HepG2 (cell line): ENCODE measurements around the gene CTRB2. TPM values are rescaled to one million over a fixed set of nuclear protein-coding genes. Genes with fewer than 3 reads are reported as not detected.

Experiments
- ATAC-seq: fragments of 200-7000 bp; cut with Tn5 transposase; 3 replicates; pipeline ENCODE4 v1.9.1; 2020; ENCODE audit warnings: mild to moderate bottlenecking, moderate library complexity
- BruUV-seq: library from RNA; stranded (reverse); fragments of 400-500 nt; replicated peaks from 2 replicates; lab custom pipeline; 2021; lab: Mats Ljungman, UMichigan
- CTCF ChIA-PET: fragments of 300-600 bp; formaldehyde crosslinking; extraction: SDS; loops from one replicate; lab custom pipeline; 2021; ENCODE audit warnings: low total read pairs, inconsistent platforms, low intra/inter-chr PET ratio; lab: Yijun Ruan, JAX
- POLR2A ChIA-PET: fragments of 350-600 bp; sonication (Branson Sonifier 250); formaldehyde crosslinking; loops from one replicate; lab custom pipeline; 2020; ENCODE audit warnings: antibody characterized with exemption, inconsistent platforms; lab: Yijun Ruan, JAX
- DNase-seq: peaks from one replicate; pipeline ENCODE4 v3.0.0-alpha.2; 2015; ENCODE audit warnings: low spot score
- FAIRE-seq: peaks from 3 replicates; lab custom pipeline; 2011; peaks lifted over from hg19 to GRCh38; lab: Jason Lieb, UNC
- H2AFZ ChIP-seq: one replicate; pipeline ENCODE4 v1.6.1; 2011; ENCODE audit warnings: low read length, inconsistent platforms
- H3K27ac ChIP-seq: fragments of 300-600 bp; 3 replicates; pipeline ENCODE4 v1.8.0; 2011; ENCODE audit warnings: mixed run types, mild to moderate bottlenecking, mixed read lengths, low read length, inconsistent platforms; ENCODE audit not compliant: insufficient read depth; ENCODE audit errors: extremely low read length
- H3K27me3 ChIP-seq, 2 experiments: fragments of 200-600 bp in 1 of 2; 2 replicates in 1 of 2; 3 replicates in 1 of 2; pipeline versions ENCODE4 v1.6.0 to v1.8.0; 2011; ENCODE audit warnings: low read length in 2 of 2, mild to moderate bottlenecking in 2 of 2, moderate library complexity in 2 of 2, inconsistent platforms in 1 of 2; ENCODE audit not compliant: insufficient read depth in 2 of 2, control insufficient read depth in 1 of 2
- H3K36me3 ChIP-seq, 2 experiments: fragments of 200-600 bp in 1 of 2; replicated peaks in 1 of 2; 2 replicates in 1 of 2; 3 replicates in 1 of 2; pipeline versions ENCODE4 v1.5.1 to v1.8.0; 2011; ENCODE audit warnings: low read length in 2 of 2, inconsistent platforms in 1 of 2; ENCODE audit not compliant: insufficient read depth in 2 of 2, control insufficient read depth in 1 of 2
- H3K4me1 ChIP-seq: 2 replicates; pipeline ENCODE4 v1.5.1; 2012; ENCODE audit warnings: low read length, inconsistent platforms; ENCODE audit not compliant: insufficient read depth
- H3K4me2 ChIP-seq: 2 replicates; pipeline ENCODE4 v1.6.0; 2011; ENCODE audit warnings: low read depth, low read length, inconsistent platforms
- H3K4me3 ChIP-seq, 3 experiments: fragments of 200-600 bp in 1 of 3; sonication (generic), shearing (Covaris generic) in 1 of 3; replicated peaks in 1 of 3; 2 replicates each; pipeline ENCODE4 v1.5.1; 2011 to 2016; ENCODE audit warnings: low read length in 3 of 3, inconsistent platforms in 2 of 3, low read depth in 2 of 3, mild to moderate bottlenecking in 2 of 3, control low read depth in 1 of 3, mixed read lengths in 1 of 3; ENCODE audit not compliant: insufficient read depth in 1 of 3
- H3K79me2 ChIP-seq: one replicate; pipeline ENCODE4 v1.6.1; 2011; ENCODE audit warnings: low read length, inconsistent platforms; ENCODE audit not compliant: insufficient read depth
- H3K9ac ChIP-seq: 2 replicates; pipeline ENCODE4 v1.6.0; 2011; ENCODE audit warnings: mild to moderate bottlenecking, low read depth, low read length, inconsistent platforms; ENCODE audit not compliant: insufficient read depth
- H3K9me3 ChIP-seq: 2 replicates; pipeline ENCODE4 v1.5.1; 2012; ENCODE audit warnings: mild to moderate bottlenecking, low read length
- H4K20me1 ChIP-seq: 2 replicates; pipeline ENCODE4 v1.6.0; 2011; ENCODE audit warnings: inconsistent platforms, mild to moderate bottlenecking, low read length, moderate library complexity; ENCODE audit not compliant: insufficient read depth
- CEBPB ChIP-seq: IDR thresholded peaks from 2 replicates; pipeline ENCODE4 v1.6.1; 2011; ENCODE audit warnings: low read depth, low read length, improper control_type of control experiment, borderline replicate concordance
- JUN ChIP-seq: sonication (generic); formaldehyde crosslinking; IDR thresholded peaks from 2 replicates; pipeline ENCODE4 v1.4.0; 2020; ENCODE audit warnings: mild to moderate bottlenecking, missing genetic modification reagents
- KLF9 ChIP-seq: IDR thresholded peaks from 2 replicates; pipeline ENCODE4 v1.6.1; 2016; ENCODE audit warnings: low read depth
- NFE2L2 ChIP-seq: fragments of 150-350 bp; IDR thresholded peaks from 2 replicates; pipeline ENCODE4 v1.6.1; 2014; ENCODE audit warnings: low read length
- POLR2AphosphoS5 ChIP-seq: IDR thresholded peaks from 2 replicates; pipeline ENCODE4 v1.6.1; 2012; ENCODE audit warnings: low read depth, low read length
- ZFP1 ChIP-seq: IDR thresholded peaks from 2 replicates; pipeline ENCODE4 v1.6.1; 2016
- ZNF136 ChIP-seq: sonication (generic); formaldehyde crosslinking; IDR thresholded peaks from 2 replicates; pipeline ENCODE4 v1.8.1; 2022; ENCODE audit warnings: low read depth, mild to moderate bottlenecking, moderate library complexity, missing genetic modification reagents
- ZNF274 ChIP-seq: sonication (generic); formaldehyde crosslinking; IDR thresholded peaks from 2 replicates; pipeline ENCODE4 v1.5.1; 2020; ENCODE audit warnings: mild to moderate bottlenecking, missing genetic modification reagents
- ZNF549 ChIP-seq: sonication (generic); formaldehyde crosslinking; IDR thresholded peaks from 2 replicates; pipeline ENCODE4 v1.5.0; 2020; ENCODE audit warnings: missing genetic modification reagents
- ZNF572 ChIP-seq: sonication (generic); formaldehyde crosslinking; IDR thresholded peaks from 2 replicates; pipeline ENCODE4 v1.5.1; 2020; ENCODE audit warnings: mild to moderate bottlenecking, missing genetic modification reagents
- ZNF644 ChIP-seq: IDR thresholded peaks from 2 replicates; pipeline ENCODE4 v1.6.1; 2016; ENCODE audit warnings: low read depth
- ZNF879 ChIP-seq: sonication (generic); formaldehyde crosslinking; IDR thresholded peaks from 2 replicates; pipeline ENCODE4 v1.8.1; 2023; ENCODE audit warnings: missing genetic modification reagents
- WGBS: methylation state at CpG from one replicate; pipeline ENCODE4 v1.1.6; 2017; ENCODE audit warnings: low lambda C conversion rate; 5-methylcytosine and 5-hydroxymethylcytosine counted together
- in situ Hi-C: cut with HindIII; loops from 2 replicates; pipeline ENCODE4 v1.10.0; 2017; ENCODE audit warnings: low pct_unique_long_range_greater_than_20kb; ENCODE audit not compliant: extremely low pct_ligation_motif_present
- intact Hi-C: fragments of 100-400 bp; cut with micrococcal nuclease; formaldehyde crosslinking; loops from one replicate; pipeline ENCODE4 v1.10.0; 2022; ENCODE audit not compliant: unreplicated experiment
- polyA plus RNA-seq, 8 experiments: library from polyadenylated mRNA; depleted of rRNA in 3 of 8; stranded (reverse) in 7 of 8; unstranded in 1 of 8; fragments of >200 nt; fragmentation: Illumina TruSeq in 4 of 8; extraction: Trizol in 4 of 8; gene quantifications; 2 replicates each; pipeline versions ENCODE4 v1.2.1 to v1.2.3, GENCODE V29; 2011 to 2016; ENCODE audit warnings: low read depth in 4 of 8, missing spikeins in 1 of 8, mixed read lengths in 1 of 8; ENCODE audit not compliant: insufficient read depth in 1 of 8
- total RNA-seq, 5 experiments: library from RNA; depleted of rRNA; stranded (reverse); fragments of >200 nt; fragmentation: Illumina TruSeq; extraction: Trizol; gene quantifications; 2 replicates each; pipeline ENCODE4 v1.2.3, GENCODE V29; 2016; ENCODE audit warnings: low read depth in 1 of 5
- TF ChIP-seq, protein P1 (sequence below): sonication (generic); formaldehyde crosslinking; conservative IDR thresholded peaks from 2 replicates; pipeline ENCODE4 v1.4.0; 2020; ENCODE audit warnings: missing genetic modification reagents
- TF ChIP-seq, protein P2 (sequence below): sonication (generic); formaldehyde crosslinking; conservative IDR thresholded peaks from 2 replicates; pipeline ENCODE4 v1.5.0; 2020; ENCODE audit warnings: missing genetic modification reagents
- TF ChIP-seq, protein P3 (sequence below): IDR thresholded peaks from 2 replicates; pipeline ENCODE4 v1.6.1; 2012; ENCODE audit warnings: low read length, improper control_type of control experiment

CTRB2 gene
- total and polyA plus RNA-seq, 2 of the 13 experiments (the other 11 are each of a cell fraction or from before 2014, with no cell fraction given): 0.13 TPM; not detected in 1

DNA sequence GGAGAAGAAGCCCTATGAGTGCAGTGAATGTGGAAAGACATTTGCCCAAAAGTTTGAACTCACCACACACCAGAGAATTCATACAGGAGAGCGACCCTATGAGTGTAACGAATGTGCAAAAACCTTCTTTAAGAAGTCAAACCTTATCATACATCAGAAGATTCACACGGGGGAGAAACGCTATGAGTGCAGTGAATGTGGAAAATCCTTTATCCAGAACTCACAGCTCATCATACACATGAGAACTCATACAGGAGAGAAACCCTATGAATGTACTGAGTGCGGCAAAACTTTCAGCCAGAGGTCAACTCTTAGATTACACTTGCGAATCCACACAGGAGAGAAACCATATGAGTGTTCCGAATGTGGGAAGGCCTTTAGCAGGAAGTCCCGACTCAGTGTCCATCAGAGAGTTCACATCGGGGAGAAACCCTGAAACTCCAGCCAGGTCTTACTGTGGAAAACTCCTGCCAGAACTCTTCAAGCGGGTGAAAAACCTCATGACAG lies 37.0 kb downstream of the CTRB2 start:
- 95% methylated on average over 10 of the region's 10 CpGs for WGBS
- H3K27ac ChIP-seq: no peak overlapping the region
- ATAC-seq (no peak), DNase-seq (no peak), FAIRE-seq (no peak)
- H3K9me3 ChIP-seq: peaks cover 74% of the 10 kb centered on the region
- CTCF ChIA-PET: no interaction called here
- H3K4me1 ChIP-seq: no peaks in the 10 kb centered on the region
- H3K4me3 ChIP-seq: no peak overlapping the region
- BruUV-seq: TSS peak; percentile 35
- H4K20me1 ChIP-seq: no peaks in the 10 kb centered on the region
- H3K36me3 ChIP-seq: peaks cover 30 to 65% of the 10 kb centered on the region in 2 experiments
- H3K9ac ChIP-seq: no peak overlapping the region
- POLR2A ChIA-PET: no interaction called here
- intact Hi-C loops: no loop called here
- no peaks in the 10 kb centered on the region for H3K27me3 ChIP-seq
- H2AFZ ChIP-seq: no peak overlapping the region
- no peak for TF ChIP-seq ZFP1 (CRISPR knock-in tag)
- peak; percentile 100 for TF ChIP-seq ZNF274
- no peak for TF ChIP-seq CEBPB
- TF ChIP-seq, all 625 proteins: peak for 1
- Histone ChIP-seq H3K4me2 (no peak overlapping the region), H3K79me2 (no peaks in the 10 kb centered on the region)
- in situ Hi-C loops: no loop called here

DNA sequence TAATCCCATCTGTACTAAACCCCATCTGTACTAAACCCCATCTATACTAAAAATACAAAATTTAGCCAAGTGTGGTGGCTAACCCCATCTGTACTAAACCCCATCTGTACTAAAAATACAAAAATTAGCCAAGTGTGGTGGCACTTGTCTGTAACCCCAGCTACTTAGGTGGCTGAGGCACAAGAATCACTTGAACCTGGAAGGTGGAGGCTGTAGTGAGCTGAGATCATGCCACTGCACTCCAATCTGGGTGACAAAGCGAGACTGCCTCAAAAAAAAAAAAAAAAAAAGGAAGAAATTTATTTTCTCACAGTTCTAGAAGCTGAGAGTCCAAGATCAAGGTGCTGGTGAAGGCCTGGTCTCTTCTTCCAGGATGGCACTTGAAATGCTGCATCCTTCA lies 46.6 kb downstream of the CTRB2 start:
- H3K27ac ChIP-seq: no peak overlapping the region
- TF ChIP-seq ZNF136 (CRISPR knock-in tag) (no peak), ZNF879 (CRISPR knock-in tag) (no peak), POLR2AphosphoS5 (no peak), ZNF644 (CRISPR knock-in tag) (no peak), KLF9 (no peak), ZNF549 (no peak), ZNF572 (CRISPR knock-in tag) (no peak), NFE2L2 (no peak), JUN (CRISPR knock-in tag) (no peak)
- TF ChIP-seq, protein P1, sequence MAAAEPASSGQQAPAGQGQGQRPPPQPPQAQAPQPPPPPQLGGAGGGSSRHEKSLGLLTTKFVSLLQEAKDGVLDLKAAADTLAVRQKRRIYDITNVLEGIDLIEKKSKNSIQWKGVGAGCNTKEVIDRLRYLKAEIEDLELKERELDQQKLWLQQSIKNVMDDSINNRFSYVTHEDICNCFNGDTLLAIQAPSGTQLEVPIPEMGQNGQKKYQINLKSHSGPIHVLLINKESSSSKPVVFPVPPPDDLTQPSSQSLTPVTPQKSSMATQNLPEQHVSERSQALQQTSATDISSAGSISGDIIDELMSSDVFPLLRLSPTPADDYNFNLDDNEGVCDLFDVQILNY (CRISPR knock-in tag): no peak
- TF ChIP-seq, protein P2, sequence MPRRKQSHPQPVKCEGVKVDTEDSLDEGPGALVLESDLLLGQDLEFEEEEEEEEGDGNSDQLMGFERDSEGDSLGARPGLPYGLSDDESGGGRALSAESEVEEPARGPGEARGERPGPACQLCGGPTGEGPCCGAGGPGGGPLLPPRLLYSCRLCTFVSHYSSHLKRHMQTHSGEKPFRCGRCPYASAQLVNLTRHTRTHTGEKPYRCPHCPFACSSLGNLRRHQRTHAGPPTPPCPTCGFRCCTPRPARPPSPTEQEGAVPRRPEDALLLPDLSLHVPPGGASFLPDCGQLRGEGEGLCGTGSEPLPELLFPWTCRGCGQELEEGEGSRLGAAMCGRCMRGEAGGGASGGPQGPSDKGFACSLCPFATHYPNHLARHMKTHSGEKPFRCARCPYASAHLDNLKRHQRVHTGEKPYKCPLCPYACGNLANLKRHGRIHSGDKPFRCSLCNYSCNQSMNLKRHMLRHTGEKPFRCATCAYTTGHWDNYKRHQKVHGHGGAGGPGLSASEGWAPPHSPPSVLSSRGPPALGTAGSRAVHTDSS (CRISPR knock-in tag): no peak
- TF ChIP-seq, protein P3, sequence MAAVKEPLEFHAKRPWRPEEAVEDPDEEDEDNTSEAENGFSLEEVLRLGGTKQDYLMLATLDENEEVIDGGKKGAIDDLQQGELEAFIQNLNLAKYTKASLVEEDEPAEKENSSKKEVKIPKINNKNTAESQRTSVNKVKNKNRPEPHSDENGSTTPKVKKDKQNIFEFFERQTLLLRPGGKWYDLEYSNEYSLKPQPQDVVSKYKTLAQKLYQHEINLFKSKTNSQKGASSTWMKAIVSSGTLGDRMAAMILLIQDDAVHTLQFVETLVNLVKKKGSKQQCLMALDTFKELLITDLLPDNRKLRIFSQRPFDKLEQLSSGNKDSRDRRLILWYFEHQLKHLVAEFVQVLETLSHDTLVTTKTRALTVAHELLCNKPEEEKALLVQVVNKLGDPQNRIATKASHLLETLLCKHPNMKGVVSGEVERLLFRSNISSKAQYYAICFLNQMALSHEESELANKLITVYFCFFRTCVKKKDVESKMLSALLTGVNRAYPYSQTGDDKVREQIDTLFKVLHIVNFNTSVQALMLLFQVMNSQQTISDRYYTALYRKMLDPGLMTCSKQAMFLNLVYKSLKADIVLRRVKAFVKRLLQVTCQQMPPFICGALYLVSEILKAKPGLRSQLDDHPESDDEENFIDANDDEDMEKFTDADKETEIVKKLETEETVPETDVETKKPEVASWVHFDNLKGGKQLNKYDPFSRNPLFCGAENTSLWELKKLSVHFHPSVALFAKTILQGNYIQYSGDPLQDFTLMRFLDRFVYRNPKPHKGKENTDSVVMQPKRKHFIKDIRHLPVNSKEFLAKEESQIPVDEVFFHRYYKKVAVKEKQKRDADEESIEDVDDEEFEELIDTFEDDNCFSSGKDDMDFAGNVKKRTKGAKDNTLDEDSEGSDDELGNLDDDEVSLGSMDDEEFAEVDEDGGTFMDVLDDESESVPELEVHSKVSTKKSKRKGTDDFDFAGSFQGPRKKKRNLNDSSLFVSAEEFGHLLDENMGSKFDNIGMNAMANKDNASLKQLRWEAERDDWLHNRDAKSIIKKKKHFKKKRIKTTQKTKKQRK: no peak

More for the DNA sequence above, 46.6 kb downstream of the CTRB2 start:
- Histone ChIP-seq H3K36me3 (peaks cover 10 to 41% of the 10 kb centered on the region in 2 experiments; a peak in 4 of 5 replicates), H3K4me2 (no peak overlapping the region), H3K27me3 (no peaks in the 10 kb centered on the region), H3K4me3 (no peak overlapping the region), H3K9me3 (no peaks in the 10 kb centered on the region), H3K9ac (no peak overlapping the region), H2AFZ (no peak overlapping the region), H4K20me1 (no peaks in the 10 kb centered on the region), H3K4me1 (no peaks in the 10 kb centered on the region), H3K79me2 (peaks cover 5% of the 10 kb centered on the region)
- CTCF ChIA-PET: no interaction called here
- POLR2A ChIA-PET: no interaction called here
- ATAC-seq (no peak), FAIRE-seq (no peak), DNase-seq (no peak)
- intact Hi-C loops (no loop called here), in situ Hi-C loops (no loop called here)
- no TSS peak for BruUV-seq
- WGBS: 97% methylated on average over 1 of the region's 1 CpG
